Stimulated activated CD4-positive, alpha-beta T cell treated with anti-CD3 and anti-CD28 coated beads, Interleukin-4, amount 100 ng/mL, for 48 hours (primary cell): ENCODE results near the gene SLC2A3.
"Not testable (repeated sequence)": the region's sequence is repeated elsewhere in the genome, so short reads cannot be mapped to it uniquely, and the experiment has no call there.

Source experiments
- DNase-seq, 2 donors: peaks; one replicate each; pipeline ENCODE4 v3.0.0-alpha.2; 2020; ENCODE audit warnings: low read depth in 2 of 2

The SLC2A3 gene

DNA sequence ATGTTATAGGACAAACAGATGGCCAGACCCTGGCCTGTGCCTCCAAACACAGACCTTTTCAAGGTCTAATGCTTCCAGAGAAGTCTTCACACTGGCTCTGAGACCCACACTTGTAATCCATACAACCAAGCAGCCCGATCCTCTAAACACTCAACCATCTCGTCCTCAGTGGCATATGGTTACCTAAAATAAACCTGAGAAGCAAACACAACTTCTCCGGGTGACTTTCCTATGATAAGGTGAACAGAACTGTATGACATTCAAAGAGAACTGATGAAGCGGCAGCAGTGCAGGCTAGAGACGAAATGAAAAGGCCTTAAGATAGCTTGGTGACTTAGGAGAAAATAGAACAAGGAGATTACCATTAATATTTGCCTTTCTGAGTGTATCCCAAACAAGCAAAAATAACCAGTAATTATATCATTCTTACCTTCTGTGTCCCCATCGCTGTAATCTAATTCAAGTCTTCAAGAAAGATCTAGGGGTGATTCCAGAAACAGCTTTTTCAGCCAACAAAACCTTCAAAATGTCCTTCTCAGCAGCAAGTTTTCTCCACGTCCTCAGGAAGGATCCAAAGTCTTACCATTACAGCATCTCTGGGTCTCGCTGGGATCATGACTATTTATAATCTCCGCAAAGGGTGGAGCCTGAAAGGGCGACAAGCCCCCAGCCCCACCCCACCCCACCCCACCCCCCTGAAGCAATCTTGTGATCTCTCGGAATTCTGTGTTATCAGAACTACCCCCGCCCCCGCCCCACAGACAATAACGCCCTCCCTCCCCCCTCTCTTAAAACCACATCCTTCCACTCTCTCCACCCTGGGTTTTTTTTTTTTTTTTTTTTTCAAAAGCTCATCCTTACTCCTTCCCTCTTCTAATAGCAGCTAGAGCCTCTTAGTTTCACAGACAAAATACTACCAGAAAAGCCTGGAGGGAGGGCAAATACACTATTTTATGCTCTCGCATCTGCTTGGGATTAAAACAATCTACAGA, at the start of gene SLC2A3:
Gene SLC2A3, minus strand, starts transcription at position 598 of the 992 bp plus-strand sequence. Its CDS starts 153 bp downstream, at position 445.
- peak; percentile 57 to 62 for DNase-seq

DNA sequence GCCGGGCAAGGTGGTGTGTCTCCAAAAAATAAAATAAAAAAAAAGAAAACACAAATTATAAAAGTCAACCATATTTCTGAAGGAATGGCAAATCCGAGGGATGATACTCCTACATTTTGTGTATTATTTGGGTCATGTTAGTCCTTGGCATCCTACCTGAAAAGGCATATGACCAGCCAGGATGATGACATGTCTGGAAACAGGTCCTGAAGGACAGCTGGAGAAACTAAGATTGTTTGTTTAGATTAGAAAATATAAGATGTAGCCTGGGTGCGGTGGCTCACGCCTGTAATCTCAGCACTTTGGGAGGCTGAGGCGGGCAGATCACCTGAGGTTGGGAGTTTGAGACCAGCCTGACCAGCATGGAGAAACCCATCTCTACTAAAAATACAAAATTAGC, 48.9 kb upstream of the SLC2A3 start:
- no peak for DNase-seq

- not testable (repeated sequence) for DNase-seq
Observed at GRCh38 chr12:7983460-7983859, 47.5 kb upstream of the SLC2A3 start.

DNA sequence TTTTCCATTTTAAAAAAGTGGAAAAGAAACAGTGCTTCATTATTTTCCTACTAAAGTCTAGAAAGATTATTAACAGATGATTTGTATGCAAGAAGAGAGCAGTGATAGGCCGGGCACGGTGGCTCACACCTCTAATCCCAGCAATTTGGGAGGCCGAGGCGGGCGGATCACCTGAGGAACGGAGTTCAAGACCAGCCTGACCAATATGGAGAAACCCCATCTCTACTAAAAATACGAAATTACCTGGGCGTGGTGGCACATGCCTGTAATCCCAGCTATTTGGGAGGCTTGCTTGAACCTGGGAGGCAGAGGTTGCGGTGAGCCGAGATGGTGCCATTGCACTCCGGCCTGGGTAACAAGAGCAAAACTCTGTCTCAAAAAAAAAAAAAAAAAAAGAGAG, 47.0 kb upstream of the SLC2A3 start:
- not testable (repeated sequence) for DNase-seq

- DNase-seq: not testable (repeated sequence)
Observed at GRCh38 chr12:7982332-7982735, 46.3 kb upstream of the SLC2A3 start.

DNA sequence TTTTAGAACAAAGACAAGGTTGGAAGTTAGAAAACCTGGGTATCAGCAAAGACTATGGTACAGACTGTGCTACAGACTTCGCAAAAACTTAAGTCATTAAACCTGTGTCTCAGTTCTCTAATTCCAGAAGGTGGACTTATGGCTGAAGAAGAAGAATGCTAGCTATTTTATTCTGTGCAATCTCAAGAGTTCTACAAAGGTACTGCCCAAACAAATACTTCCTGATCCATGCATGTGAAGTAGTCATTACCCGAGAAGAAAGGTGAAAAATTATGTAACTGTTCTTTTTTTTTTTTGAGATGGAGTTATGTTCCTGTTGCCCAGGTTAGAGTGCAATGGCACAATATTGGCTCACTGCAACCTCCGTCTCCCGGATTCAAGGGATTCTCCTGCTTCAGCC, 45.5 kb upstream of the SLC2A3 start:
- no peak for DNase-seq

DNA sequence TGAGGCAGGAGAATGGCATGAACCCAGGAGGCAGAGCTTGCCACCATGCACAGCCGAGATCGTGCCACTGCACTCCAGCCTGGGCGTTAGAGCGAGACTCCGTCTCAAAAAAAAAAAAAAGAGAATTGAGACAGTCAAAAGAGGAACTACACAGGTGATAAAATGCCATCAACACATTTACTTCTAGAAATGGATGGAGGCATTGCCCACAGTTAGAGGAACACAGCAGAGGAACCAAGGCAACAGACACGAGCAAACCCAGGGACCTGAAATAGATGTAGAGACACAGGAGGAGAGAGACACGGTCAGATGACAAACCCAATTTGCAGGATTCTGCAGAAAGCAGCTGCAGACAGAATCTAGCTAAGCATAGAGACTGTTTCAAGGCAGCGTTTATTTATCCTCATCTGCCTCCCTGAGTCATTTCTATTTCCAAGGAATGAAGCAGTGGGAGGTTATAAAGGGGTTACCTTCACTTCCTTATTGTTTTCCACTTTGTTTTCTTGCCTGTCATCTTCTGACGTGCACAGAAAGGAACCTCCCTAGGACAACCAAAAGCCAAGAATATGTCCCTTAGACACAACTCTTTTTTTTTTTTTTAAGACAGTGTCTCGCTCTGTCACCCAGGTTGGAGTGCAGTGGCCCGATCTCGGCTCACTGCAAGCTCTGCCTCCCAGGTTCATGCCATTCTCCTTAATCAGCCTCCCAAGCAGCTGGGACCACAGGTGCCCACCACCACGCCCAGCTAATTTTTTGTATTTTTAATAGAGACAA, 41.6 kb upstream of the SLC2A3 start:
- DNase-seq: not testable (repeated sequence)

DNA sequence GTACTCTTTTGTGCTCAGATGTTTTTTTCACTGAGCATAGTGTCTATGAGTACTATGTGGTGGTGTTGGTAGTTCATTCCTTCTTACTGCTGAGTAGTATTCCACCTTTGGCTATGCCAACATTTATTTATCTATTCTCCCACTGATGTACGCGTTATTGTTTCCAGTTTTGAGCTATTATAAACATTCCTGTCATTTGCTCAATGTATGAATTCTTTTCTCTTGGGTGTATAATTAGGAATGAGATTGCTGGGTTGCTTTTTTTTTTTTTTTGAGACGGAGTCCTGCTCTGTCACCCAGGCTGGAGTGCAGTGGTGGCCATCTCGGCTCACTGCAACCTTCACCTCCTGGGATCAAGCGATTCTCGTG, 37.5 kb upstream of the SLC2A3 start:
- DNase-seq: no peak

DNA sequence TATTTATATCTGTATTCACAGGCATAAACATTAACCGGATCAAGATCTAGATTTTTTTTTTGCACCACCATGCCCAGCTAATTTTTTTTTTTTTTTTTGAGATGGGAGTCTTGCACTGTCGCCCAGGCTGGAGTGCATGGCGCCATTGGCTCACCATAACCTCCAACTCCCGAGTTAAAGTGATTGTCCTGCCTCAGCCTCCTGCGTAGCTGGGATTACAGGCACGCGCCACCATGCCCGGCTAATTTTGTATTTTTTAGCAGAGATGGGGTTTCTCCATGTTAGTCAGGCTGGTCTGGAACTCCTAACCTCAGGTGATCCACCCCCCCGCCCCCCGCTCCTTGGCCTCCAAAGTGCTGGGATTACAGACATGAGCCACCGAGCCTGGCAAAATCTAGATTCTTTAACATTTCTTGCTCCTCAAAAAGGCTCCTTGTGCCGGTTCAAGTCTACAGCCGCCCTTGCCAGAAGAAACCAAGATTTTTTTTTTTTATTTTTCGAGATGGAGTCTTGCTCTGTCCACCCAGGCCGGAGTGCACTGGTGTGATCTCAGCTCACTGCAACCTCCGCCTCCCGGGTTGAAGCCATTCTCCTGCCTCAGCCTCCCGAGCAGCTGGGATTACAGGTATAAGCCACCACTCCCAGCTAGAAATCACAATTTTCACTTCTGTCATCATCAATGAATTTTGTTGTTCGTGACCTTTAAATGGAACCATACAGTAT, 36.9 kb upstream of the SLC2A3 start:
- no peak for DNase-seq

DNA sequence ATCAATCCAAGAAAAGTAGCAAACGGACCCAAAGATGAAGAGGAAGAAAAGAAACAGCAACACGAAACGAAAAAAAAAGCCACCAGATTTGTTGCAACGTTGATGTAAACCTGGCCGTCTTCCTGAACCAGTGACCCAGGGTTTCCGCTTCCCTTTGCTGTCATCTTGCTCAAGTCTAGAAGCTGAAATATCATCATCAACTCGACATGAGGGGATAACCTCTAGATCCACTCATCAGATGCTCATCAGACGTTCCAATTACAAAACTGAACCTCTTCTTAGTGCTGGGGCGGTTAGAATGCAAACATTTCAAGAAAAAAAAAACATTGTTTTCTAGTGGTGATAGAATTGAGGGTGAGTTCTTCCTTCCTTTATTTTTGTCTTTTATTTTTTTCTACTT, 36.3 kb upstream of the SLC2A3 start:
- not testable (repeated sequence) for DNase-seq

DNA sequence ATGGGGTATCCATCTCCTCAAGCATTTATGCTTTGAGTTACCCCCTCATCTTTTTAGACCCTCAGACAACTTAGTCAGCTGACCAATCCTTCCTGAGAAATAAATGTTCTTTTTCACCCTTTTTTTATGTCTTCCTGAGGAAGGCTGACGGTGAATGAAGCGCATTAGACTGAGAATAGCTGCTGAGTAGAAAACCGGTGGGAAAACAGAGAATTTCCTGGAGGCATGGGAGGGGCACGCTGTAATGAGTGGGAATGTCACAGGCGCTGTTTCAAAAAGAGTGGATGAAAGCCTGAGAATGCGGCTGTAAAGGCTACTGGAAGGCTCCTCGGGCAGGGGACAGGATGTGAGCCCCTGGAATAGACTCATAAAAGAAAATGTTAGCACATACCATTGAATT, 35.8 kb upstream of the SLC2A3 start:
- not testable (repeated sequence) for DNase-seq

- DNase-seq: peak; percentile 89 to 91
Observed at GRCh38 chr12:7970475-7971252, 34.7 kb upstream of the SLC2A3 start.

DNA sequence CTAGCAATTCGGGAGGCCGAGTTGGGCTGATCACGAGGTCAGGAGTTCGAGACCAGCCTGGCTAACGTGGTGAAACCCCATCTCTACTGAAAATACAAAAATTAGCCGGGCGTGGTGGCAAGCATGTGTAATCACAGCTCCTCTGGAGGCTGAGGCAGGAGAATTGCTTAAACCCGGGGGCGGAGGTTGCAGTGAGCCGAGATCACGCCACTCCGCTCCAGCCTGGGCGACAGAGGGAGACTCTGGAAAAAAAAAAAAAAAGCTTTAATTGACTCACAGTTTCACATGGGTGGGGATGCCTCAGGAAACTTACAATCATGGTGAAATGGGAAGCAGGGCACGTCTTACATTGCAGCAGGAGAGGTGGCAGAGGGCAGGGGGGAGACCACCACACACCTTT, 30.6 kb upstream of the SLC2A3 start:
- DNase-seq: peak; percentile 19 to 28

DNA sequence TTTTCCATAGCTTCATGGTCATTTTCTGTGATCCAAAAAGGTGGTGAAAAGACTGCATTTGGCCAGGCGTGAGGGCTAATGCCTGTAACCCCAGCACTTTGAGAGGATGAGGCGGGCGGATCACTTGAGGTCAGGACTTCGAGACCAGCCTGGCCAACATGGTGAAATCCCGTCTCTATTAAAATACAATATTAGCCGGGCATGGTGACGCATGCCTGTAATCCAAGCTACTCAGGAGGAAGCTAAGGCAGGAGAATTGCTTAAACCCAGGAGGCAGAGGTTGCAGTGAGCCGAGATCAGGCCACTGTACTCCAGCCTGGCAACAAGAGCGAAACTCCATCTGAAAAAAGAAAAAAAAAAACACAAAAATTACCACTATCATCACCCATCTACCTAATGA, 28.7 kb upstream of the SLC2A3 start:
- DNase-seq: not testable (repeated sequence)

DNA sequence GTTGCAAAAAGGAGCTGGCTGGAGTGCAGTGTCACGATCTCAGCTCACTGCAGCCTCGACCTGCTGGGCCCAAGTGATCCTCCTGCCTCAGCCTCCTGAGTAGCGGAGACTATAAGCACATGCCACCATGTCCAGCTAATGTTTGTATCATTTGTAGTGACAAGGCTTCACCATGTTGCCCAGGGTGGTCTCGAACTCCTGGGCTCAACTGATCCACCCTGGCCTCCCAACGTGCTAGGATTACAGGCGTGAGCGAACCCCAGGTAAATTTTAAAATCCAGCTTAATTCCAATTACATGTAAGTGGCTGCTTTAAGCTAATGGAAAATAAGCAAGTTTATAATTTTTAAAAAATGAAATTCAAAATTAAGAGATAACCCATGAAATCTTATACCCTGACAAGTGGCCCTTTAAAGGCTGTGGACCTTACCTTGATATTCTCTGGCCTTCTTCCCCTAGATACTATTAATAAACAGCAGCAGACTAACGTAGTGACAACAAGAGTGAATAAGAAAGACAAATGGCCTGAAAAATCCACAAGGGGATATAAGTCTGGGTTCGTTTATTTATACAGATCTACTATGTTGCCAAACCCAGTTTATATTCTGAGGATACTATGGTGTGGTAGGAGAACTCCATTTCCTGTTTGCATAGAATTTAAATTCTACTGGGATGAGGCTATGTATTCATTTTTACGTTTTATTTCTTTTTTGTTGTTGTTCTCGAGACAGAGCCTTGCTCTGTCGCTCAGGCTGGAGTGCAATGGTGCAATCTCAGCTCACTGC, 25.6 kb upstream of the SLC2A3 start:
- DNase-seq: no peak

- DNase-seq: peak in 1 of 2 donors; percentile 19
Observed at GRCh38 chr12:7959701-7960121, 23.7 kb upstream of the SLC2A3 start.

- no peak for DNase-seq
Observed at GRCh38 chr12:7959278-7959677, 23.3 kb upstream of the SLC2A3 start.

DNA sequence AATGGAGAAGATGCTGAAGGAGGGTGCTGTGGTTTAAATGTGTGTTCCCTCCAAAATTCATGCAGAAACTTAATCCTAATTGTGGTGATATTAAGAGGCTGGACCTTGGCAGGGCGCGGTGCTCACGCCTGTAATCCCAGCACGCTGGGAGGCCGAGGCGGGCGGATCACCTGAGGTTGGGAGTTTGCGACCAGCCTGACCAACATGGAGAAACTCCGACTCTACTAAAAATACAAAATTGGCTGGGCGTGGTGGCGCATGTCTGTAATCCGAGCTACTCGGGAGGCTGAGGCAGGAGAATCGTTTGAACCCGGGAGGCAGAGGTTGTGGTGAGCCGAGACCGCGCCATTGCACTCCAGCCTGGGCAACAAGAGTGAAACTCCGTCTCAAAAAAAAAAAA, 18.9 kb upstream of the SLC2A3 start:
- not testable (repeated sequence) for DNase-seq

- DNase-seq: not testable (repeated sequence)
Observed at GRCh38 chr12:7954418-7954817, 18.4 kb upstream of the SLC2A3 start.

- DNase-seq: not testable (repeated sequence)
Observed at GRCh38 chr12:7953912-7954311, 17.9 kb upstream of the SLC2A3 start.
